HG02938 (cell line): ENCODE data around the gene MFSD2B.
A peak's percentile ranks its signal among the peaks of the same experiment; 100 is the strongest.
"Not testable (repeated sequence)": the region's sequence is repeated elsewhere in the genome, so short reads cannot be mapped to it uniquely, and the experiment has no call there.

ENCODE experiments used
- ATAC-seq: cut with Tn5 transposase; IDR thresholded peaks from one replicate; pipeline ENCODE4 v1.9.1; 2021; ENCODE audit warnings: mild to moderate bottlenecking, moderate library complexity; ENCODE audit not compliant: unreplicated experiment

MFSD2B gene

DNA sequence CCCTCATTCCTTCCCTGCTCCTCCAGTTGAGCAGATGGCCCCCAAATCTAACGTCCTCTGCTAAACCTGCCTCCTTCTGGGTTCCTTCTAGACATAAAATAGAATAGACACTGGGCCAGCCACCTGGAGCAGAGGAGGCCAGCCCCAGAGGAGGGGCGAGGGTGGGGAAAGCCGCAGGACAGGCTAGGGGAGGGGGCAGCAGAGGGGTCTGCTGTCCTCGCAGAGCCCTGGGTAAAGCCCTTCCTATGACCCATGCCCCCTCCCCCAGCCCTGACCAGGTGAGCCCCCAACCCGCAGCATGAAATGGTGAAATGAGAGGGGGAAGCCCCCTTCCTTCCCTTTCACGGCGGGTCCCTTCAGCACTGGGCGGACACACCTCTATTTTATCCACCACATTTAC lies 7.8 kb downstream of the MFSD2B start:
- no peak for ATAC-seq

DNA sequence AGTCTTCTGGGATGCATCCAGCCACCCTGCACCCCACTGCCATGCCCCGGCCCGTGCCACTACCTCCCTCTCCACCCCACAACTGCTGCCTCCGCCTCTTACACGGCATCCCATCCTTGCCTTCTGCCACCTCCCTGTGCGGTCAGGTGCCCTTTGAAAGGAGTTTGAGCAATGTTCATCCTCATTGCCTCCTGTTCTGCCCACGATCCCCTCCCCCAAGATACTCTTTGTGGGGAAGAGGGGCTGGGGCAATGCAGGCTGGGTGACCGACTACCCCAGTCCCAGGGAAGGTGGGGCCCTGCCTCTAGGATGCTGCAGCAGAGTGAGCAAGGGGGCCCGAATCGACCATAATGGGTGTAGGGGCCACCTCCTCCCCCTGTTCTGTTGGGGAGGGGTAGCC lies 8.4 kb downstream of the MFSD2B start:
- no peak for ATAC-seq

DNA sequence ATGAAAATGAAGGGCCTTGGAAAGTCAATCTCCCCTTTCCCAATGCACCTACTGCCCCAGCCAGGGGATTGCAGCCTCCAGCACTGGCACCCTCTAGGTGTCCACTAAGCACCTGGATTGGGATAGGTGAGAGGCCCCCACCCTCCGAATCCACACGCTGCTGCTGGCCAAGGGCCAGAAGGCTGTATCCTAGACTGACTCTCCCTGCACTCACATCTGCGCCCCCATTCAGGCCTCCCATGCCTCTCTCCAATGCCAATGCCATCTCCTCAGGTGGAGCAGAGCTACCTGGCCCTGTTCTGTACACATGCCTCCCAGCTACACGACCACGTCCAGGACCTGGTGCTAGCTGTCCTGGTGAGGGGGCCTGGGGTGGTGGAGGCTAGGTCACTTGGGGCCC lies 9.8 kb downstream of the MFSD2B start:
- ATAC-seq: no peak

DNA sequence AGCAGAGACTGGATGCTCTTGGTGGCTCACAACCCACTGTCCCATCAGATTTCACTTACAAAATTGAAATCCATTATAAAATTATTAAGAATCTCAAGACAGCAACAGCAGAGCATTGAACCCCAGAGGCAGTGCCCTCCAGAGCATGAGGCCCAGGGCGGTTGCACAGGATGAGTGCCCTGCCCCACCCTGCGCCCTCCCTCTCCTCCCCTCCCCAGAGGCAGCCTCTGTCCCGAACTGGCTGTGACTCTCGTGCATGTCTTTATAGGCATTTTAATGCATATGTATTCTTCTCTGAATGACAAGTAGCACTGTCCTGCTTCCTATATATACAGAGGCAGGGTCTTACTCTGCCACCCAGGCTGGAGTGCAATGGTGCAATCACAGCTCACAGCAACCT lies 10.4 kb downstream of the MFSD2B start:
- no peak for ATAC-seq

DNA sequence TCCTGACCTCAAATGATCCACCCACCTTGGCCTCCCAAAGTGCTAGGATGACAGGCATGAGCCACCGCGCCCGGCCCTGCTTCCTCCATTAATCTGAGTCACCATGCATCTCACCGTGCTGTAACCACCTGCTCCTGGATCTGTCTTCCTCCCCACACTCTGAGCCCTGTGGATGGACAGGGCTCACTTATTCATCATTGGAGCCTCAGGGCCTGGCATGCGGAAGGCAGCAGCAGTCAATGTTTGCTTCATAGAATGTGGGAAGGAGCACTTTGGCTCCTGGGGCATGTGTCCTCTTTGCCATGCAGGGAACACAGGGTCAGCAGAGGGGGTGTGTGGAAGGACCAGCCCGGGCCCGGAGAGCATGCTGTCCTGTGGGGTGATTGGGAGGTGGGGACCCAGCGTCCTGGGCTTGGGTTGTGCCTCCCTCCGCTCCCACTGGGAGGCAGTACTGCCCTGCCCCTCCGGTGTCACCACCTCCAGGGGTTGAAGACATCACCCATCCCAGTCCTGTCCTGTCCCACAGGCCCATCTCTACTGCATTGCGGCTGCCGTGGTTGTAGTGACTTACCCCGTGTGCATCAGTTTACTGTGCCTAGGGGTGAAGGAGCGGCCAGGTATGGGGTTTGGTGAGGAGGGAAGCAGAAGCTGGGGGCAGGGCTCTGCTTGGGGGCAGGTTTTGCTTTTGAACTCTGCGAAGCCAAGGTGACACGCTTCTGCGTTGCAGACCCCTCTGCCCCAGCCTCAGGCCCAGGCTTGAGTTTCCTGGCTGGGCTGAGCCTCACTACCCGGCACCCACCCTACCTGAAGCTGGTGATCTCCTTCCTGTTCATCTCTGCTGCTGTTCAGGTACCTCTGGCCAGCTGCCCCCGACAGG lies 11.5 kb downstream of the MFSD2B start:
- no peak for ATAC-seq

DNA sequence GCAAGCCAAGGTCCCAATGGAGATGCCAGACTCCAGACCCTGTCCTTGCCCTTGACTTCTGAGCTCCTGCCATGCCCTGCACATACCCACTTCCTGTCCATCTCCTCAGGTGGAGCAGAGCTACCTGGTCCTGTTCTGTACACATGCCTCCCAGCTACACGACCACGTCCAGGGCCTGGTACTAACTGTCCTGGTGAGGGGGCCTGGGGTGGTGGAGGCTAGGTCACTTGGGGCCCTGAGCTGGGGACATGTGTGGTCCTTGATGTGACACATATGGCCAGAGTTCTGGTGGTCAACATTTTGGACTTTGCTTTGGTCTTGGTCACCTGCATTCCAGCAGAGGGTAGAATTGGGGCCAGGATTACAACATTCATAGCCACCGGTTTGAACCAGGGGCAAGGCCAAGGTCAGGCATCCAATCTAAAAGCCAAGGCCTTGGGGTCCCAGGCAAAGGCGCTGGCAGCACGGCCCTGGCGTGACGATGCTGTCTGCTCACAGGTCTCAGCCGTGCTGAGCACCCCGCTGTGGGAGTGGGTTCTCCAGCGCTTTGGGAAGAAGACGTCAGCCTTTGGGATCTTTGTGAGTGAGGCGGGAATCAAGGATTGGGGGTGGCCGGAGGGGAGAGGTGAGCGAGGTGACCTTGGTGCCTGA lies 12.6 kb downstream of the MFSD2B start:
- no peak for ATAC-seq

DNA sequence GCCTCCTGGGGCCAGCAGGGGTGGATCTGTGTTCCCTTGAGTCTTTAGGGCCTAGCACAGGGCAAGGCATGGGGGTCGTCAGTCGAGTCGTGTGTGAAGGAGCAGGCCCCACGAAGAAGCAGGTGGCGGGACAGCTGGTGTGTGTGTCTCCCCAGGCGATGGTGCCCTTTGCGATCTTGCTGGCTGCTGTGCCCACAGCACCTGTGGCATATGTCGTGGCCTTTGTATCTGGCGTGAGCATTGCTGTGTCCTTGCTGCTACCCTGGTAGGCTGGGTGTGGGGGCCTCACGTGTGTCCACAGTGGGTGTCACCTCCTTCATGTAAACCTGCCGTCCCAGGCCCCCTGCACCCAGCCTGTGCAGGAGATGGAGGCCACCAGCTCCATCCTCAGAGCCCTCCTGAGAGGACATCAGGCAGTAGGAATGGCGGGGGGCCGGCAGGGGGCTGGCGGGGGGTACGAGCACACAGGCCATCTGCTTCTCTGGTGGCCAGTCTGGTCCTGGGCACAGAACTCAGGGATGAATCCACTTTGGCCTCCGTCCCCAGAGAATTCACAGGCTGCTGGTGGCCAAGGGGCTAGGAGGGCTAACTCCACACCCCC lies 13.2 kb downstream of the MFSD2B start:
- ATAC-seq: no peak

DNA sequence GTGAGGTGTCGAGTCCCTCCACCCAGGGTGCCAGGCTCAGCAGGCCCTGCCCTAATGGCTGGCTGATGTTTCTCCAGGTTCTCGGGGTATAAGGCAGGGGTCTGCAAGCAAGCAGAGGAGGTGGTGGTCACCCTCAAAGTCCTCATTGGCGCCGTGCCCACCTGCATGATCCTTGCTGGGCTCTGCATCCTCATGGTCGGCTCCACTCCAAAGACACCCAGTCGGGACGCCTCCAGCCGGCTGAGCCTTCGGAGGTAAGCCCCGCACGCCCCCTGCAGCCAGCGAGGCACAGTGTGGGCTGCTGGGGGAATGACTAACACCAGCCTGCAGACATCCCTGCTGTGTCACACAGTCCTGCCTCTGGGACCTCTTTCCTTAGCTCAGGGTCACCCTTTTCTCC lies 14.1 kb downstream of the MFSD2B start:
- no peak for ATAC-seq

DNA sequence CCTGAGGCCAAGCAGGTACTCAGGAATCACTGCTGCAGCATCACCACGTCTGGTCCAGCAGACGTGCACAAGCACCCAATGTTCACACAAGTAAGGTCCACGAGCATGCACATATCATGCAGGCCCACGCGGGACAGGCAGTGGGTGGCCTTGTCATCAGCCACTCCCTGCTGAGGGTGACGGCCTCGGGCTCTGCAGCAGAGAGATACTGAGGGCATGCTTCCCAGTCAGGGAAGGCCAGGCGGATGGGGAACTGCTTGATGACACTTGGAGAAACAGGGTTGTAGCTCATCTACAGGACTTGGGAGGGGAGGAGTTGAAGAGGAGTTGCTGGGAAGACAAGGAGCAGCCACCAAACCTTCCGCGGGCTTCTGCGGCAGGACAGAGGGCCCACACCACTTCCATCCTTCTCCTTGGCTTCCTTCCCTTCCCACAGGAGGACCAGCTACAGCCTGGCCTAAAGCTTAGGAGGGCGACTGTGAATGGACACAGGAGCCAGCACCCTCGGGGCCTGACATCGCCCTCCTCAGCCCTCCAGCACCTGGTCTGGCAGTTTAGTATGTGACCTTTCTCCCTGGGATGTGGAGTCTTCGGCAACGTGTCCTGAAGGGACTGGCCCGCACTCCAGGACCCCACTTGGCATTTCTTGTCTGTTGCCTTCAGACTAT lies 15.2 kb downstream of the MFSD2B start:
- no peak for ATAC-seq

DNA sequence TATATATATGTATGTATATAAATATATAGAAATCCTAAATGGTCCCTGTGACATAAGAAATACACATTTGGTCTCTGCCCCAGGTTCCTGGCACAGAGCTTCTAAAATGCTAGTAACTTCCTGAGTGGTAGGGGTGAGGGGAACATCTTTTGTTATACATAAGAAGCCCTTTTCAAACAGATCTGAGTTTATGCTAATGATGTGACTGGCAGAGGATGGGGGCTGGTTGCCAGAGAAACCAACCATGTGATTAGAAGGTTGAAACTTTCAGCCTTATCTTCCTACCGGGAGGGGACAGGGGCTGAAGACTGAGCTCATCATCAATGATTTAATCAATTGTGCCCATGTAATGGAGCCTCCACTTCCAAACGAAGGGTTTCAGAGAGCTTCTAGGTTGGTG lies 16.3 kb downstream of the MFSD2B start:
- ATAC-seq: no peak

DNA sequence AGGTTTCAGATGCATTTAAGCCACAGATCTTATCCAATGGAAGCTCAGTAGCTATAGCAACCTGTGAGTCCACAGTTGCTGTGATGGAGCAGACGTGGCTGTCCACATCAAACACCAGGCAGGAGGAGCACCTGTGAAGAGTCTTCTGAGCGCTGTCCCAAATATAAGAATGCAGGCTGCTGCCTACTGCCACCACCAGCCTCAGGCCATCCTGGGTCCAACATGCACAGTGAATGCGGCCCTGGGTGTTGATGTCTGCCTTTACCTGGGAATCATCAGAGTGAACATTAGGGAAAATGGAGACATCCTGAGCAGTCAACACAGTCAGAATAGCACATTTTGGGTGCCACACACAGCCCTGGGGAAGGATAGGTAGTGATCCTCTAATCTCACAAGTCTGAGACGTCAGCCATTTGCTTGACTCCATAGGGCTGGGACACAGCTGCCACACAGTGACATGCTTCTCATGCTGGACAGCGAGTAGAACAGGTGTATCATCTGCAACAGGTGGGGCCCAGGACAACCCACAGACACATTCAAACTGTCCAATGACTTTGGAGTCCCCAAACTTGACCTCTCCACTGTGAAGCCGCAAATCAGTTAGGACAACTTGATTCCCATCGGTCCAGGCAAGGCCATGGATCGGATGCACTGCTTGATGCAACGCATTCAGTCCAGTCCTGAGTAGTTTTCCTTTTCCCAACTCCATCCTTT lies 29.1 kb downstream of the MFSD2B start:
- ATAC-seq: no peak

DNA sequence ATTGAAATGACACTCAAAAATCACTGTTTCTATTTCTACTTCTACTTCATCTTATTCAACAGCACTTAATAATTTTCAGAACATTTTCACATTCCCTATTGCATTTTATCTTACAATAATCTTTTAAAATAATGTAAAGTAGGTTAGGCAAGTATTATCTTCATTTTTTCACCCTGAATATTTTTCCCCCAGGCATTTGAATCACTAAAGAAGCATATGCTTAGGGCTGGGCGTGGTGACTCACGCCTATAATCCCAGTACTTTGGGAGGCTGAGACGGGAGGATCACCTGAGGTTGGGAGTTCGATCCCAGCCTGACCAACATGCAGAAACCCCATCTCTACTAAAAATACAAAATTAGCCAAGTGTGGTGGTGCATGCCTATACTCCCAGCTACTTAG lies 30.6 kb downstream of the MFSD2B start:
- ATAC-seq: no peak

DNA sequence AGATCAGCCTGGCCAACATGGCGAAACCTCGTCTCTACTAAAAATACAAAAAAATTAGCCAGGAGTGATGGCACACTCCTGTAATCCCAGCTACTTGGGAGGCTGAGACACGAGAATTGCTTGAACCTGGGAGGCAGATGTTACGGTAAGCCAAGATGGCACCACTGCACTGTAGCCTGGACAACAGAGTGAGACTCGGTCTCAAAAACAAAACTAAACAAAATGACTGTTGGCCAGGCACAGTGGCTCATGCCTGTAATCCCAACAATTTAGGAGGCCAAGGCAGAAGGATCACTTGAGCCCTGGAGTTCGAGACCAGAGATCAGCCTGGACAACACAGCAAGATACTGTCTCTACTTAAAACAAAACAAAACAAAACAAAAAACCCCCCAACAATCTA lies 33.2 kb downstream of the MFSD2B start:
- not testable (repeated sequence) for ATAC-seq

DNA sequence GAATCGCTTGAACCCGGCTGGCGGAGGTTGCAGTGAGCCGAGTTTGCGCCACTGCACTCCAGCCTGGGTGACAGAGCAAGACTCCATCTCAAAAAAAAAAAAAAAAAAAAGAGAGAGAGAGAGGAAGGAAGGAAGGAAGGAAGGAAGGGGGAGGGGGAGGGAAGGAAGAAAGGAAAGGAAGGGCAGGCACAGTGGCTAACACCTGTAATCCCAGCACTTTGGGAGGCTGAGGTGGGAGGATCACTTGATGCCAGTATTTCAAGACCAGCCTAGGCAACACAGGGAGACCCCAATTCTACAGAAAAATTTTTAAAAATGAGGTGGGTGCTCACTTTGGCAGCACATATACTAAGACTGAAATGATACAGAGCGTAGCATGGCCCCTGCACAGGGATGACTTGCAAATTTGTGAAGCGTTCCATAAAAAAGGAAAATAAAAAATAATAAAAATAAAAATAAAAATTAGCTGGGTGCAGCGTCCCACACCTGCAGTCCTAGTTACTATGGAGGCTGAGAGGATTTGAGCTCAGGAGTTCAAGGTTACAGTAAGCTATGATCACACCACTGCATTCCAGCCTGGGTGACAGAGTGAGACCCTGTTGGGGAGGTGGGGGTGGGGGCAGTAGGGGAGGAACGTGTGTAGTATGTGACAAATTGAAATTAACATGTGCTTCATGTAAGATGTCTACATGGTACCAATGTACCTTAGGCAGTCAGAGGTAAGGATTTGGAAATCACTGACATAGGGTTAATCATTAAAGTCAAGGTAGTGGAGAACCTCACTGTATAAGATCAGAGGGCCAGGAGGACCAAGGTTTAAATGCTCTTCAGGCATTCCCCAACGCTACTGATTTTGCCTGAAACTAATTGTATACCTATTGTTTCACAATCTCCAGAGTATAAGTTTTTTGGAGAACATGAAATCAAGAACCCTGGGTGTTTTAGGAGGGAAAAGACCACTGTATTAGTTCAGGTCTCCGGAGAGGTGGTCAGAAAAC lies 35.9 kb downstream of the MFSD2B start:
- ATAC-seq: no peak

DNA sequence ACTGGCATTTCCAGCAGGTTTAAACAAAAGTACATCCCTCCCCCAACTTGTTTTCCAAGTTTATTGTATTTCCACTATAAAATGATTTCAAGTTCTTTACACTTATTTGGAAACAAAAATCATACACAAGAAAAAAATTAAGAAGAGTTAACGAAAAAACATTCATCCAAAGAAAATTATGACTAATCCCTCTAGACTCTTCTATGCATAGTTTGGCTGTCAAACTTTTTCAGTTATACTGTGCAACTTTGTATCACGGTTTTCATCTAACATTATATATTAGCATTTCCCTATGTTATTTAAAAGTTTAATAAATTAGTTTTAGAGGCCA lies 36.7 kb downstream of the MFSD2B start:
- ATAC-seq: no peak

DNA sequence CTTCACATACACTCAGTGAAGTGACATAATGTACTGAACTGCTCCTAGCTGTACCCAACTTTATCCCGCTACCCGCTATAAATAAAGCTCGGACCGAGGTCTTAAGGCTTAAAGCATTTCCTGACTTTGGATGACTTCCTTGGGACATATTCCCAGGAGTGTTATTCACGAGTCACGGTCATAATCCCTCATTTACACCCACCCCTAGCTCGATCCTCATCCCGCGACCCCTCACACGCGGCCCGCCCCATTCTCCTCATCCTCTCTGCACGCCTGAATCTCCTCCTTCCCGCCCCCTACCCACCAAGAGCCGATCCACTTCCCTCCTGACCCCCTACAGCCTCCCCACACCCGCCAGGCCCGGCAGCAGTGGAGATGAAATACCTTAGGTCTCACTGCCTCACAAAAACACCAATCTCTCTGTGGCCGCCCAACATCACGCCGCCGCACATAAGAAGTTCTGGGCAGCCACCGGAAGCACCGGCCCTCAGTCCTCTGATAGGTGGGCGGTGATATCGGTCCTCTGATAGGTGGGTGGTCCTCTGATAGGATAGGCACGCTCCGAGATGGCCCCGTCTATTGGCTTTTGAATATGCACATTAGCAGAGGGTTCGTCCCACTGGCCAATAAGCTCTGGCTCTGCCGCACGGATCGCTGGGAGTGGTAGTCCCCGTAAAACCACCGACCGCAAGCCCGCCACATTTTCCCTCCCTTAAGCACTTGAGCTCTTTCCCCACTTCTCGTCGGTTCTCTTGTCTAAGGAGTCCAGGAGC lies 37.2 kb downstream of the MFSD2B start, which contains the start of gene WDCP:
Gene WDCP, minus strand, starts transcription at position 462 of the 773 bp plus-strand sequence. CDS start 7,897 bp downstream, outside the sequence.
- ATAC-seq: peak; percentile 99

DNA sequence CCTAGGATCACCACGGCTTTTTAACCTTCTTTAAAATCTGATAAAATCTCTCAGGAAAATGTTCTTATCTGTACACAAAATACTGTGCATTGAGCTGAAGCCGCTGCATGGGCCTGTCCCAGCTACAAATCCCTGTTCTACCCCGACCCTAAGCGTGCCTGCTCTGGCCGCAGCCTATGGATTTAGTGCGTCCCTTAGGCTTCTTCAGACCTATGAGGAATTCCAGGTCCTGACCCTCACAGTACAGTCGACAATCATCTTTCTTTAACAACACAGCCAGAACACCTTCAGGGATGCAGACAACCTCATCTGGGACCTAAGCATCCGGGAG lies 37.8 kb downstream of the MFSD2B start:
- no peak for ATAC-seq

DNA sequence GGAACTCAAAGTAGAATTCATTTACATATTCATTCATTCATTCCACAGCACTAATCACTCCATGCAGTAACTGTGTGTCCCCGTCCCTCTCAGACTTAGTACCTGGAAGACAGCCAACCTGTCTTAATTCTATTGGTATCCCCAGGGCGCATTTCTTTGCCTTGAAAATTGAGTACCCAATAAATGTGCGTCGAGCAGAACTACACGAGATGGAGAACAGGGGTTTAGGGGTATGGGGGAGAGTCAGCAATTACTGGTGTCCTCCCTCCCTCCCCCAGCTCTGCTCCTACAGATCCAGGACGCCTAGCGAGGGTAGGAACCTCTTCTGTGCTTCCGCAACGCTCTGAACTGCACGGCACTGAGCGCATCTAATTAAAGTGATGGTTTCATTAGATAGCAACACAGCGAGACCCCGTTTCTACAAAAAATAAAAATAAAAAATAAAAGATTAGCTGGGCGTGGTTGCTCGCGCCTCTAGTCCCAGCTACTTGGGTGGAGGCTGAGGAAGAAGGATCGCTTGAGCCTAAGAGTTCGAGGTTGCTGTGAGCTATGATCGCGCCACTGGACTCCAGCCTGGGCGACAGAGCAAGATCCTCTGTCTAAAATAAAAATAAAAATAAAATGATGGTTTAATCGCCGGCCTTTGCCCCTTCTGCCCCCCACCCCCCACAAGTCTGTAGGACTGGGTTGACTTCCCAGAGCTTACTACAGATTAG lies 39.0 kb downstream of the MFSD2B start:
- ATAC-seq: no peak
